ENCODE measurements around the gene LRRC36.

GRCh38 chr16:67409631-67410030 lies 83.0 kb downstream of the LRRC36 start:
- TF ChIP-seq EZH2phosphoT487 (IDR thresholded peaks at IDR 0.05; ENCODE audit: low read depth) (no peak), CTCF (IDR thresholded peaks at IDR 0.05; ENCODE audit: low read depth, low read length) (no peak)
